Bone marrow (tissue), 2 donors: Measurements from ENCODE around the gene MCM5.
"Not testable (repeated sequence)": the region's sequence is repeated elsewhere in the genome, so short reads cannot be mapped to it uniquely, and the experiment has no call there.

Experiments
- DNase-seq, 2 donors: peaks; one replicate each; lab custom pipeline; 2025; lab: John Stamatoyannopoulos, UW

MCM5 gene

GRCh38 chr22:35452351-35452781 is 52.4 kb downstream of the MCM5 start:
- DNase-seq = no peak

- no peak for DNase-seq
Measured at GRCh38 chr22:35452810-35453743, 53.1 kb downstream of the MCM5 start.

- DNase-seq = no peak
Measured at GRCh38 chr22:35454416-35455054, 54.6 kb downstream of the MCM5 start.

GRCh38 chr22:35455529-35455928 is 55.6 kb downstream of the MCM5 start:
- no peak for DNase-seq

- DNase-seq = no peak
Measured at GRCh38 chr22:35456757-35457156, 56.8 kb downstream of the MCM5 start.

GRCh38 chr22:35457729-35458546 is 58.0 kb downstream of the MCM5 start:
- no peak for DNase-seq

GRCh38 chr22:35458547-35459422 is 58.8 kb downstream of the MCM5 start:
- no peak for DNase-seq

GRCh38 chr22:35459423-35459894 is 59.5 kb downstream of the MCM5 start:
- no peak for DNase-seq

GRCh38 chr22:35459976-35460375 is 60.0 kb downstream of the MCM5 start:
- DNase-seq = not testable (repeated sequence)

- DNase-seq = no peak
Measured at GRCh38 chr22:35460688-35461087, 60.7 kb downstream of the MCM5 start.

GRCh38 chr22:35462498-35463230 is 62.7 kb downstream of the MCM5 start:
- no peak for DNase-seq

- no peak for DNase-seq
Measured at GRCh38 chr22:35463231-35463933, 63.4 kb downstream of the MCM5 start.

- DNase-seq = no peak
Measured at GRCh38 chr22:35464399-35464798, 64.5 kb downstream of the MCM5 start.

- DNase-seq = no peak
Measured at GRCh38 chr22:35465109-35465701, 65.3 kb downstream of the MCM5 start.

- no peak for DNase-seq
Measured at GRCh38 chr22:35467681-35468434, 67.9 kb downstream of the MCM5 start.

- DNase-seq = no peak
Measured at GRCh38 chr22:35470903-35471321, 71.0 kb downstream of the MCM5 start.

- not testable (repeated sequence) for DNase-seq
Measured at GRCh38 chr22:35471566-35471965, 71.6 kb downstream of the MCM5 start.

- no peak for DNase-seq
Measured at GRCh38 chr22:35472488-35472887, 72.5 kb downstream of the MCM5 start.

GRCh38 chr22:35473971-35474370 is 74.0 kb downstream of the MCM5 start:
- DNase-seq = no peak
